Upper lobe of left lung (tissue), 6 donors: ENCODE results near the gene PGBD5. TPM values are rescaled to one million over a fixed set of nuclear protein-coding genes. Genes with fewer than 3 reads are reported as not detected.
"Not testable (repeated sequence)": the region's sequence is repeated elsewhere in the genome, so short reads cannot be mapped to it uniquely, and the experiment has no call there.

ENCODE experiments used
- ATAC-seq, 2 donors: fragments of 200-7000 bp; cut with Tn5 transposase; one replicate each; pipeline ENCODE4 v1.9.1; 2022; ENCODE audit warnings: mild to moderate bottlenecking in 2 of 2, moderate library complexity in 2 of 2; ENCODE audit not compliant: low FRiP score in 2 of 2
- DNase-seq, 2 donors: peaks; one replicate each; pipeline ENCODE4 v3.0.0-alpha.2; 2019 to 2020
- H3K27ac ChIP-seq, 4 donors: fragments of 200-600 bp; sonication (generic); one replicate each; pipeline ENCODE4 v1.5.1; 2016 to 2019
- H3K27me3 ChIP-seq, 4 donors: fragments of 200-600 bp; sonication (generic); one replicate each; pipeline ENCODE4 v1.5.1; 2017 to 2019
- H3K36me3 ChIP-seq, 4 donors: fragments of 200-600 bp; sonication (generic); one replicate each; pipeline ENCODE4 v1.5.1; 2016 to 2019
- H3K4me1 ChIP-seq, 4 donors: fragments of 200-600 bp; sonication (generic); one replicate each; pipeline ENCODE4 v1.5.1; 2018 to 2019
- H3K4me3 ChIP-seq, 4 donors: fragments of 200-600 bp; sonication (generic); one replicate each; pipeline ENCODE4 v1.5.1; 2017 to 2019; ENCODE audit warnings: mild to moderate bottlenecking in 2 of 4, moderate library complexity in 1 of 4
- H3K9me3 ChIP-seq, 4 donors: fragments of 200-600 bp; sonication (generic); one replicate each; pipeline ENCODE4 v1.5.1; 2018 to 2019
- EP300 ChIP-seq, 4 donors: sonication (generic); formaldehyde crosslinking; IDR thresholded peaks; one replicate each; pipeline ENCODE4 v1.5.1; 2017; ENCODE audit warnings: antibody characterized with exemption in 4 of 4, control low read depth in 2 of 4
- POLR2A ChIP-seq, 4 donors: fragments of 450-650 bp; IDR thresholded peaks; one replicate each; pipeline ENCODE4 v1.5.1; 2016 to 2017; ENCODE audit warnings: antibody characterized with exemption in 4 of 4, mild to moderate bottlenecking in 2 of 4
- POLR2AphosphoS5 ChIP-seq, 2 donors: sonication (generic); formaldehyde crosslinking; IDR thresholded peaks; one replicate each; pipeline ENCODE4 v1.5.1; 2017; ENCODE audit warnings: antibody characterized with exemption in 2 of 2
- WGBS, 2 donors: methylation state at CpG; one replicate each; pipeline ENCODE4 v1.1.5; 2017 to 2018; 5-methylcytosine and 5-hydroxymethylcytosine counted together
- total RNA-seq, 6 donors: library from RNA; depleted of rRNA in 4 of 6; stranded (reverse); fragments of >200 nt in 4 of 6; gene quantifications; one replicate each; pipeline versions ENCODE4 v1.1.0 to v1.2.1, GENCODE V29; 2016 to 2021
- TF ChIP-seq, protein P1 (sequence below), 6 experiments: fragments of 450-650 bp in 4 of 6; fragments of 200-600 bp in 2 of 6; sonication (generic) in 2 of 6; IDR thresholded peaks; one replicate each; pipeline ENCODE4 v1.5.1; 2016 to 2019; ENCODE audit warnings: antibody characterized with exemption in 6 of 6
- donor health status: DM: no; HTN: no; CAD: no; lungs with moderate emphysema.
- donor health status: DM: no; HTN: yes; CAD: no; lungs with severe emphysema.

Gene PGBD5
- total RNA-seq, 6 donors from 2014 or later = 0.78 to 5.0 (median 3.9) TPM

DNA sequence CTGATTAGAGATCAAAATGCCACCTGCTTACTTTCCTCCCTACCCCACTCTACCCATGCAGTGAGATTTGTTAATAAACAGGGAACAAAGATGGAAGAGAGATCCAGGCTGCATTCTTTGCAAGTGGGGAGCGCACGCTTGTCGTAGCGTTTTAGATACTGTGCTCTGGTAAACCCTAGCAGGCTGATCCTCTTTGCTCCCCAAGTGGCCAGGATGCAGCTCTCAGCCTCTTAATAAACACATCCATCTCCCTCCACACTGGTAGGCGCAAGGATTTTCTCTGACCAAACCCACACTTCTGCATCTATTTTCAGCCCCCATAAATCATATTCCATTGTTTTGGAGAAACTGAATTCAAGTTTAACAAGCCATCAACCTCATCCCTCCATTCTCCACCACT lies 2.9 kb downstream of the PGBD5 start:
- DNase-seq = no peak
- Histone ChIP-seq H3K27me3 (peaks cover 0 to 27% (median 7%) of the 10 kb centered on the region in 4 donors), H3K4me1 (peaks cover 7 to 24% (median 15%) of the 10 kb centered on the region in 4 donors), H3K36me3 (no peaks in the 10 kb centered on the region), H3K4me3 (no peak overlapping the region), H3K9me3 (no peaks in the 10 kb centered on the region), H3K27ac (no peak overlapping the region)
- TF ChIP-seq POLR2A (IDR thresholded peaks at IDR 0.05) (no peak), EP300 (IDR thresholded peaks at IDR 0.05) (no peak)
- no peak for ATAC-seq
- WGBS, 2 donors = 69 to 72% methylated on average over 5 of the region's 5 CpGs

GRCh38 chr1:230422221-230422981 lies 3.7 kb downstream of the PGBD5 start:
- DNase-seq (no peak), ATAC-seq (no peak)
- Histone ChIP-seq H3K4me3 (no peak overlapping the region), H3K9me3 (no peaks in the 10 kb centered on the region), H3K27ac (no peak overlapping the region), H3K36me3 (no peaks in the 10 kb centered on the region), H3K4me1 (peaks cover 7 to 24% (median 15%) of the 10 kb centered on the region in 4 donors), H3K27me3 (peaks cover 0 to 27% (median 7%) of the 10 kb centered on the region in 4 donors)
- 47 to 53% methylated on average over 12 to 14 of the region's 14 CpGs for WGBS, 2 donors
- TF ChIP-seq POLR2AphosphoS5 (IDR thresholded peaks at IDR 0.05) = no peak
- no peak for TF ChIP-seq POLR2A (IDR thresholded peaks at IDR 0.05)
- TF ChIP-seq, protein P1, sequence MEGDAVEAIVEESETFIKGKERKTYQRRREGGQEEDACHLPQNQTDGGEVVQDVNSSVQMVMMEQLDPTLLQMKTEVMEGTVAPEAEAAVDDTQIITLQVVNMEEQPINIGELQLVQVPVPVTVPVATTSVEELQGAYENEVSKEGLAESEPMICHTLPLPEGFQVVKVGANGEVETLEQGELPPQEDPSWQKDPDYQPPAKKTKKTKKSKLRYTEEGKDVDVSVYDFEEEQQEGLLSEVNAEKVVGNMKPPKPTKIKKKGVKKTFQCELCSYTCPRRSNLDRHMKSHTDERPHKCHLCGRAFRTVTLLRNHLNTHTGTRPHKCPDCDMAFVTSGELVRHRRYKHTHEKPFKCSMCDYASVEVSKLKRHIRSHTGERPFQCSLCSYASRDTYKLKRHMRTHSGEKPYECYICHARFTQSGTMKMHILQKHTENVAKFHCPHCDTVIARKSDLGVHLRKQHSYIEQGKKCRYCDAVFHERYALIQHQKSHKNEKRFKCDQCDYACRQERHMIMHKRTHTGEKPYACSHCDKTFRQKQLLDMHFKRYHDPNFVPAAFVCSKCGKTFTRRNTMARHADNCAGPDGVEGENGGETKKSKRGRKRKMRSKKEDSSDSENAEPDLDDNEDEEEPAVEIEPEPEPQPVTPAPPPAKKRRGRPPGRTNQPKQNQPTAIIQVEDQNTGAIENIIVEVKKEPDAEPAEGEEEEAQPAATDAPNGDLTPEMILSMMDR (IDR thresholded peaks at IDR 0.05) = no peak
- TF ChIP-seq EP300 (IDR thresholded peaks at IDR 0.05) = no peak

GRCh38 chr1:230421481-230421880 lies 4.7 kb downstream of the PGBD5 start:
- H3K4me3 ChIP-seq = no peak overlapping the region
- H3K9me3 ChIP-seq = no peaks in the 10 kb centered on the region
- WGBS, 2 donors = 33 to 36% methylated on average over 1 of the region's 1 CpG
- H3K27ac ChIP-seq = no peak overlapping the region
- DNase-seq = no peak
- peaks cover 7 to 19% (median 11%) of the 10 kb centered on the region in 4 donors for H3K4me1 ChIP-seq
- TF ChIP-seq, protein P1 (IDR thresholded peaks at IDR 0.05) = no peak
- TF ChIP-seq EP300 (IDR thresholded peaks at IDR 0.05) (no peak), POLR2A (IDR thresholded peaks at IDR 0.05) (no peak), POLR2AphosphoS5 (IDR thresholded peaks at IDR 0.05) (no peak)
- peaks cover 0 to 26% (median 5%) of the 10 kb centered on the region in 4 donors for H3K27me3 ChIP-seq
- H3K36me3 ChIP-seq = no peaks in the 10 kb centered on the region
- no peak for ATAC-seq

DNA sequence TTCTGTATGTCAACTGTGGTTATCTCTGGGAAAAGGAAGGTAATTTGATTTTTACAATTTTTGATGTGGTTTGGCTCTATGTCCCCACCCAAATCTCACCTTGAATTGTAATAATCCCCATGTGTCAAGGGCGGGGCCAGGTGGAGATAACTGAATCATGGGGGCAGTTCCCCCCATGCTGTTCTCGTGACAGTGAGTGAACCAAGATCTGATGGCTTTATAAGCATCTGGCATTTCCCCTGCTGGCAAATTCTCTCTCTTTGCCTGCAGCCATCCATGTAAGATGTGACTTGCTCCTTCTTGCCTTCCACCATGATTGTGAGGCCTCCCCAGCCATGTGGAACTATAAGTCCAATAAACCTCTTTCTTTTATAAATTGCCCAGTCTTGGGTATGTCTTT lies 5.8 kb downstream of the PGBD5 start:
- not testable (repeated sequence) for DNase-seq, H3K9me3 ChIP-seq, H3K27ac ChIP-seq, H3K4me3 ChIP-seq, H3K36me3 ChIP-seq, ATAC-seq
- Histone ChIP-seq H3K4me1 (peaks cover 4 to 11% (median 8%) of the 10 kb centered on the region in 4 donors), H3K27me3 (peaks cover 0 to 18% (median 4%) of the 10 kb centered on the region in 4 donors)
- WGBS, 2 donors = 66 to 77% methylated on average over 2 of the region's 2 CpGs

DNA sequence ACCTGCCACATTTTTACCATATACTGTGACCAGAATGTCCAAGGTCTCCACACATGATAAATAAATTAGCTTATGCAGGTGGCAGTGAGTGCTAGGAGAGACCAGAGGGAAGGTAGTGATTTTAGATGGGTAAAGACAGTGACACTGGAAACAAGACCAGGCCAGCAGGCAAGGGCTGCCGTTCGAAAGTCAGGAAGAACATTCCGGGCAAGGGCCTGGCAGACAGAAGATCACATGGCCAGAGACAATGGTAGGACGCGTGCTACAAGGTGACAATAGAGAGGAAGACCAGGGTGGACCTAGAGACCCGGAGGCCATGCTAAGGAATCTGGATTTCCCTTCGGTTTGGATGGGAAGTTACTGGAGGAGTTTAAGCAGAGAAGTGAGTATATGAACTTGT lies 9.7 kb downstream of the PGBD5 start:
- WGBS, 2 donors = 76 to 79% methylated on average over 7 of the region's 7 CpGs
- H3K27me3 ChIP-seq = no peaks in the 10 kb centered on the region
- H3K36me3 ChIP-seq = no peaks in the 10 kb centered on the region
- H3K4me3 ChIP-seq = no peak overlapping the region
- no peaks in the 10 kb centered on the region for H3K4me1 ChIP-seq
- no peak for TF ChIP-seq POLR2A (IDR thresholded peaks at IDR 0.05)
- TF ChIP-seq, protein P1 (IDR thresholded peaks at IDR 0.05) = no peak
- TF ChIP-seq EP300 (IDR thresholded peaks at IDR 0.05) = no peak
- TF ChIP-seq POLR2AphosphoS5 (IDR thresholded peaks at IDR 0.05) = no peak
- DNase-seq (no peak), ATAC-seq (no peak)
- H3K27ac ChIP-seq = no peak overlapping the region
- H3K9me3 ChIP-seq = no peaks in the 10 kb centered on the region
